HFF-Myc (cell line): Measurements from ENCODE around the gene RHCG.

ENCODE experiments used
- DNase-seq: peaks from one replicate; pipeline ENCODE4 v3.0.0-alpha.2; 2011; ENCODE audit warnings: low read depth; ENCODE audit errors: extremely low read depth
- H3K4me3 ChIP-seq: replicated peaks from 2 replicates; pipeline ENCODE4 v1.5.1; 2011; ENCODE audit warnings: low read depth, mild to moderate bottlenecking, control low read depth, low read length
- CTCF ChIP-seq: IDR thresholded peaks from 2 replicates; pipeline ENCODE4 v1.5.1; 2012; ENCODE audit warnings: mild to moderate bottlenecking, low read depth, low read length, control low read depth; ENCODE audit errors: missing control alignments

The RHCG gene

GRCh38 chr15:89463113-89463512 lies 33.3 kb downstream of the RHCG start:
- DNase-seq = no peak
- no peak overlapping the region for H3K4me3 ChIP-seq
- TF ChIP-seq CTCF = no peak

GRCh38 chr15:89462198-89462912 lies 34.0 kb downstream of the RHCG start:
- DNase-seq = no peak
- no peak for TF ChIP-seq CTCF
- H3K4me3 ChIP-seq = no peak overlapping the region

DNA sequence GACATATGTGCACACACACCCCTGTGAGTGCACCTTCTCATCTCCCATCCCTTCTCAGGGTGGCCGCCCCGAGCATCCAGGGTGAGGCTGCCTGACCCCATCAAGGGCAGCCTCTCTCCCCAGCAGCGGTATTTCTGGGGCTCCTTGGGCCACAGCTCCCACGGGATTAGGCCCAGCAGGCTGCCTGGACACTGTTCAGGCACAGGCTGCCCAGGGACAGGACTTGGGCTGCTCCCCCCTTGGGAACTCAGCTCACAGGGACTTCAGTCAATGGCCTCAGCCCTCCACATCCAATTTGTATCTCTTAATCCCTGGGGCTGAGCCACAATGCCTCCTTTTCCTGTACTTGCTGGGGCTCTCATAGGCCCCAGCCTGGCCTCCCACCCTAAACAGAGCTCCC lies 35.0 kb downstream of the RHCG start:
- no peak for TF ChIP-seq CTCF

DNA sequence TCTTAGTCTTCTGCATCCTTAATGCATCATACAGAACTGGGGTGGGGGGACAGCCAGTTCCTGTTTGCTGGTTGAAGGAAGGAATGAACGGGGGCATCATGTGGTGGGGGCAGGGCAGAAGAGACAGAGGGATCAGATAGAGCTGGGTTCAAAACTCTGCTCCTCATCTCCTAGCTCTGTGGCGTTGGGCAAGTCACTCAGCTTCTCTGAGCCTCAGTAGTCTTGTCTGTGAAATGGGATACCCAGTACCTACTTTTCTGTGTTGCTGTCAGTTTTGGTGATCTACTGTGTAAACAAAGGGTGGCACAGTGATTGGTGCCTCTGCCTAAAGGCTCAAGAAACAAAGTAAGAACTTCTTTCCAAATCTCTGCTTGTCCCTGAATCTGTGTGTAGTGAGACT lies 36.3 kb downstream of the RHCG start:
- no peak for DNase-seq
- H3K4me3 ChIP-seq = no peak overlapping the region
- TF ChIP-seq CTCF = no peak

More for the DNA sequence above, 35.0 kb downstream of the RHCG start:
- no peak overlapping the region for H3K4me3 ChIP-seq
- DNase-seq = no peak

DNA sequence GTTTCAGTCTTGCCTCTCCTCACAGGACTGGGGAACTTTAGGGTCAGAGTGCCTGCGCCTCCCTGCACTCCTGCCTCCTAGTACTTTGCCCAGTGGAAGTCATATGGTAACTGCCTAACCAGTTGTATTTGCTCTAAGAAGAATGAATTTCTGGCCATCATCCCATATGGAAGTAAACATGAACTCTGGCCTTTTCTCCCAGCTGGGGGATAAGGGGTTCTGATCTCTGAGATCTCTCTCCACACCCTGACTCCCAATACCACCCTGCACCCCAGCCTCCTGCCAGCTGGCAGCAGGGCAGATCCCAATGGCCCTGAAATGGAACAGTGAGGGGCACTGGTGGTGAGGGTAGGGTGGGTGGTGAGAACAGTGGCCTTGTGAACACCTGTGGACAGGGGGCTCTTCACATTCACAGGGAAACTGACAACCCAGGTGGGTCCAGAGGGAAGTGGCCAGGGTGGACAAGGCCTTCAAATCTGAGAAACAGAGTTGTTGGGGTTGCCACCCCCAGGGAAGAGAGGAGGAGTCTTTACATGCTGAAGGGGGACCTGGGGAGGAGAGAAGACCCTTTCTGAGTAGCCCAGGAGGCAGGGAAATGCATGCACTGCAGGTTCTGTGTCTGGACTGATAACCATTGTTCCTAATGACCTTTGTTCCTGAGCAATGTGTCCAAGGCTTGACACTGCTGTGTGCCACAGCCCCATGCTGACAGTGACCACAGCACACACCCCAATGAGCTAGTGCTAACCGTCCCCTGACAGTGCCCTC lies 36.9 kb downstream of the RHCG start:
- no peak for DNase-seq

DNA sequence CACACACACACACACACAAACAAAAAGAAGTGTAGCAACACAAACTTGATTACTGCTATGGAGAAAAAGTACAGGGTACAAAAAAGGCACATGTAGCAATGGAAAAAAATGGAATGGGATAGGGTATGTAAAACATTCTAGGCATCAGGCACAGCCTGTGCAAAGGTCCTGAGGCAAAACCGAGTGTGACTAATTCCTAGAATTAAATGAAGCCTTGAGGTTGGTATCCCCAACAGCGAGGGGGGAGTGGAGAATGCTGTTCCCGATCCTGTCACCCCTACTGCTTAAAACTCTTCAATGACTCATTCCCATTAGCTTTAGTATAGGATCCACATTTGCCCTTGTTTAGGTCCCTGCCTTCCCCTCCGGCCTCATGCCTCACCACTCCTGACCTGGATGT lies 37.9 kb downstream of the RHCG start:
- no peak overlapping the region for H3K4me3 ChIP-seq
- no peak for DNase-seq
- TF ChIP-seq CTCF = no peak

More for the DNA sequence above, 36.9 kb downstream of the RHCG start:
- no peak for TF ChIP-seq CTCF
- H3K4me3 ChIP-seq = no peak overlapping the region

GRCh38 chr15:89457086-89457485 lies 39.3 kb downstream of the RHCG start:
- no peak for TF ChIP-seq CTCF
- no peak for DNase-seq
- H3K4me3 ChIP-seq = no peak overlapping the region
